ENCODE data around the gene ZBTB20. TPM values are rescaled to one million over a fixed set of nuclear protein-coding genes. Genes with fewer than 3 reads are reported as not detected.

ZBTB20 gene
- total and polyA plus RNA-seq, 8 donors, result 0.15 to 149 (median 38.5) TPM

- intact Hi-C loops (cut with DNase I; ENCODE audit: low total_unique reads), result no loop called here
Observed at GRCh38 chr3:114900908-114901307, 246.2 kb downstream of the ZBTB20 start.

GRCh38 chr3:114899186-114899931 is 247.7 kb downstream of the ZBTB20 start:
- Histone ChIP-seq H3K27me3 (no peaks in the 10 kb centered on the region), H3K4me1 (peaks cover 0 to 51% (median 25%) of the 10 kb centered on the region in 4 donors), H3K4me3 (no peak overlapping the region), H3K36me3 (no peaks in the 10 kb centered on the region), H3K9me3 (no peaks in the 10 kb centered on the region), H3K27ac (peak overlapping the region in 3 of 5 donors; percentile 16 to 68 (median 20))
- intact Hi-C loops (cut with DNase I; ENCODE audit: low total_unique reads), result no loop called here
- TF ChIP-seq CTCF (IDR thresholded peaks at IDR 0.05), result no peak
- peak in 1 of 3 donors; percentile 45 for TF ChIP-seq POLR2AphosphoS5 (IDR thresholded peaks at IDR 0.05)
- DNase-seq, result peak in 1 of 2 donors; percentile 89
- WGBS, 5 donors, result 24 to 44% (median 27%) methylated on average over 4 of the region's 4 CpGs

More at GRCh38 chr3:114900908-114901307, 246.2 kb downstream of the ZBTB20 start:
- Histone ChIP-seq H3K36me3 (no peaks in the 10 kb centered on the region), H3K27me3 (no peaks in the 10 kb centered on the region), H3K4me3 (peak overlapping the region; percentile 34 to 35 (median 34)), H3K9me3 (no peaks in the 10 kb centered on the region), H3K4me1 (peaks cover 0 to 51% (median 25%) of the 10 kb centered on the region in 4 donors), H3K27ac (peak overlapping the region in 4 of 5 donors; percentile 50 to 77 (median 72))
- DNase-seq, result no peak
- WGBS, 5 donors, result 50 to 71% (median 63%) methylated on average over 8 of the region's 8 CpGs
- TF ChIP-seq POLR2A (IDR thresholded peaks at IDR 0.05), result no peak
- no peak for TF ChIP-seq EP300 (IDR thresholded peaks at IDR 0.05)
- no peak for TF ChIP-seq CTCF (IDR thresholded peaks at IDR 0.05)
- TF ChIP-seq POLR2AphosphoS5 (IDR thresholded peaks at IDR 0.05), result no peak

- Histone ChIP-seq H3K27ac (no peak overlapping the region), H3K9me3 (no peaks in the 10 kb centered on the region), H3K4me1 (peaks cover 0 to 40% (median 21%) of the 10 kb centered on the region in 4 donors), H3K36me3 (no peaks in the 10 kb centered on the region), H3K27me3 (no peaks in the 10 kb centered on the region), H3K4me3 (no peak overlapping the region)
- WGBS, 5 donors, result 93 to 100% (median 100%) methylated on average over 1 of the region's 1 CpG
- intact Hi-C loops (cut with DNase I; ENCODE audit: low total_unique reads), result no loop called here
- no peak for DNase-seq
- TF ChIP-seq EP300 (IDR thresholded peaks at IDR 0.05), result no peak
- TF ChIP-seq POLR2AphosphoS5 (IDR thresholded peaks at IDR 0.05), result no peak
- TF ChIP-seq POLR2A (IDR thresholded peaks at IDR 0.05), result no peak
- no peak for TF ChIP-seq CTCF (IDR thresholded peaks at IDR 0.05)
Observed at GRCh38 chr3:114896978-114897377, 250.1 kb downstream of the ZBTB20 start.

GRCh38 chr3:114893361-114893760 is 253.7 kb downstream of the ZBTB20 start:
- Histone ChIP-seq H3K4me3 (no peak overlapping the region), H3K9me3 (no peaks in the 10 kb centered on the region), H3K36me3 (no peaks in the 10 kb centered on the region), H3K4me1 (peaks cover 0 to 18% (median 6%) of the 10 kb centered on the region in 4 donors), H3K27me3 (no peaks in the 10 kb centered on the region), H3K27ac (no peak overlapping the region)
- intact Hi-C loops (cut with DNase I; ENCODE audit: low total_unique reads), result no loop called here
- TF ChIP-seq CTCF (IDR thresholded peaks at IDR 0.05), result no peak
- TF ChIP-seq POLR2AphosphoS5 (IDR thresholded peaks at IDR 0.05), result no peak
- no peak for TF ChIP-seq EP300 (IDR thresholded peaks at IDR 0.05)
- no peak for TF ChIP-seq POLR2A (IDR thresholded peaks at IDR 0.05)
- DNase-seq, result no peak

All from stomach (tissue), 9 donors.